Neural cell (in vitro differentiated cells): ENCODE measurements around the gene CENPQ. TPM values are rescaled to one million over a fixed set of nuclear protein-coding genes. Genes with fewer than 3 reads are reported as not detected.

Experiments
- H2AFZ ChIP-seq: fragments of 200-600, 300-800 bp; sonication (generic), shearing (Covaris generic); 2 replicates; pipeline ENCODE4 v1.6.0; 2014; ENCODE audit warnings: low read depth, mild to moderate bottlenecking, antibody characterized with exemption, low read length, moderate library complexity
- H3F3A ChIP-seq: fragments of 200-600 bp; shearing (Covaris generic); 2 replicates; pipeline ENCODE4 v1.6.1; 2016; ENCODE audit warnings: mild to moderate bottlenecking, moderate library complexity, mixed read lengths, antibody characterized with exemption, low read length; ENCODE audit not compliant: insufficient read depth, poor library complexity, severe bottlenecking
- H3K27ac ChIP-seq: fragments of 200-600, 300-800 bp; sonication (generic), shearing (Covaris generic); 2 replicates; pipeline ENCODE4 v1.5.1; 2014; ENCODE audit warnings: mild to moderate bottlenecking, low read length, moderate library complexity
- H3K27me3 ChIP-seq: fragments of 300-800, 200-600 bp; sonication (generic), shearing (Covaris generic); 2 replicates; pipeline ENCODE4 v1.6.0; 2014; ENCODE audit warnings: mild to moderate bottlenecking, low read depth, low read length, moderate library complexity; ENCODE audit not compliant: insufficient read depth
- H3K36me3 ChIP-seq: fragments of 300-800, 200-600 bp; sonication (generic), shearing (Covaris generic); 2 replicates; pipeline ENCODE4 v1.5.1; 2014; ENCODE audit warnings: mild to moderate bottlenecking, antibody characterized with exemption, low read length, moderate library complexity; ENCODE audit not compliant: insufficient read depth
- H3K4me2 ChIP-seq: fragments of 300-800, 200-600 bp; sonication (generic), shearing (Covaris generic); 2 replicates; pipeline ENCODE4 v1.6.0; 2014; ENCODE audit warnings: mild to moderate bottlenecking, low read length
- H3K4me3 ChIP-seq: fragments of 300-800, 200-600 bp; sonication (generic), shearing (Covaris generic); 2 replicates; pipeline ENCODE4 v1.5.1; 2014; ENCODE audit warnings: mild to moderate bottlenecking, low read length, moderate library complexity
- H3K79me2 ChIP-seq: fragments of 200-600 bp; shearing (Covaris generic); replicated peaks from 2 replicates; pipeline ENCODE4 v1.6.0; 2014; ENCODE audit warnings: mild to moderate bottlenecking, low read length, moderate library complexity; ENCODE audit not compliant: insufficient read depth
- H3K9ac ChIP-seq: fragments of 300-800, 200-600 bp; sonication (generic), shearing (Covaris generic); 2 replicates; pipeline ENCODE4 v1.6.1; 2016; ENCODE audit warnings: mild to moderate bottlenecking, low read length, mixed read lengths
- H3K9me2 ChIP-seq: fragments of 200-600 bp; shearing (Covaris generic); 2 replicates; pipeline ENCODE4 v1.6.1; 2016; ENCODE audit warnings: mild to moderate bottlenecking, low read length, mixed read lengths; ENCODE audit not compliant: insufficient read depth
- H3K9me3 ChIP-seq: fragments of 200-600, 300-800 bp; sonication (generic), shearing (Covaris generic); 2 replicates; pipeline ENCODE4 v1.6.1; 2016; ENCODE audit warnings: mild to moderate bottlenecking, mixed run types, low read length, moderate library complexity, mixed read lengths
- H4K20me1 ChIP-seq: fragments of 200-600 bp; shearing (Covaris generic); 2 replicates; pipeline ENCODE4 v1.6.1; 2016; ENCODE audit warnings: mild to moderate bottlenecking, mixed run types; ENCODE audit not compliant: insufficient read depth
- EP300 ChIP-seq: fragments of 450-650 bp; conservative IDR thresholded peaks from 2 replicates; pipeline ENCODE4 v1.6.1; 2014; ENCODE audit warnings: antibody characterized with exemption, mild to moderate bottlenecking, moderate library complexity; ENCODE audit not compliant: poor library complexity, severe bottlenecking
- EZH2 ChIP-seq: fragments of 200-600, 300-800 bp; shearing (Covaris generic), sonication (generic); IDR thresholded peaks from 2 replicates; pipeline ENCODE4 v1.6.1; 2014; ENCODE audit warnings: antibody characterized with exemption, low read length, borderline replicate concordance, mild to moderate bottlenecking; ENCODE audit not compliant: insufficient read depth, poor library complexity, severe bottlenecking
- MXI1 ChIP-seq: fragments of 450-650 bp; conservative IDR thresholded peaks from 2 replicates; pipeline ENCODE4 v1.6.1; 2014; ENCODE audit warnings: antibody characterized with exemption, mild to moderate bottlenecking; ENCODE audit not compliant: poor library complexity, severe bottlenecking
- POLR2AphosphoS5 ChIP-seq: IDR thresholded peaks from 2 replicates; pipeline ENCODE4 v1.6.1; 2012
- RAD21 ChIP-seq: fragments of 450-650 bp; conservative IDR thresholded peaks from 2 replicates; pipeline ENCODE4 v1.6.1; 2014; ENCODE audit warnings: antibody characterized with exemption, mild to moderate bottlenecking, moderate library complexity
- REST ChIP-seq: IDR thresholded peaks from 2 replicates; pipeline ENCODE4 v1.6.1; 2012; ENCODE audit warnings: borderline replicate concordance
- SMC3 ChIP-seq: fragments of 450-650 bp; conservative IDR thresholded peaks from 2 replicates; pipeline ENCODE4 v1.6.1; 2014; ENCODE audit warnings: antibody characterized with exemption, mild to moderate bottlenecking, moderate library complexity; ENCODE audit not compliant: poor library complexity
- TAF1 ChIP-seq: IDR thresholded peaks from 2 replicates; pipeline ENCODE4 v1.6.1; 2012; ENCODE audit warnings: low read depth
- polyA plus RNA-seq: library from polyadenylated mRNA; depleted of rRNA; stranded (reverse); fragments of >200 nt; gene quantifications from 2 replicates; pipeline ENCODE4 v1.2.3, GENCODE V29; 2014
- TF ChIP-seq, protein P1 (sequence below): fragments of 450-650 bp; IDR thresholded peaks from 2 replicates; pipeline ENCODE4 v1.5.1; 2014; ENCODE audit warnings: antibody characterized with exemption, mild to moderate bottlenecking, moderate library complexity; ENCODE audit not compliant: poor library complexity, severe bottlenecking

The CENPQ gene
- polyA plus RNA-seq, 1 donor from 2014 or later = 8.8 TPM

- Histone ChIP-seq H2AFZ (no peak overlapping the region), H3K4me2 (no peak overlapping the region), H3K27ac (no peak overlapping the region), H4K20me1 (no peaks in the 10 kb centered on the region), H3K79me2 (no peaks in the 10 kb centered on the region), H3K9me3 (no peaks in the 10 kb centered on the region), H3K36me3 (no peaks in the 10 kb centered on the region), H3K27me3 (no peaks in the 10 kb centered on the region), H3K9me2 (no peaks in the 10 kb centered on the region), H3K4me3 (no peak overlapping the region), H3K9ac (no peak overlapping the region), H3F3A (no peaks in the 10 kb centered on the region)
- no peak for TF ChIP-seq TAF1
- no peak for TF ChIP-seq REST
- no peak for TF ChIP-seq EZH2
- TF ChIP-seq EP300 = no peak
- TF ChIP-seq SMC3 = no peak
- TF ChIP-seq, protein P1, sequence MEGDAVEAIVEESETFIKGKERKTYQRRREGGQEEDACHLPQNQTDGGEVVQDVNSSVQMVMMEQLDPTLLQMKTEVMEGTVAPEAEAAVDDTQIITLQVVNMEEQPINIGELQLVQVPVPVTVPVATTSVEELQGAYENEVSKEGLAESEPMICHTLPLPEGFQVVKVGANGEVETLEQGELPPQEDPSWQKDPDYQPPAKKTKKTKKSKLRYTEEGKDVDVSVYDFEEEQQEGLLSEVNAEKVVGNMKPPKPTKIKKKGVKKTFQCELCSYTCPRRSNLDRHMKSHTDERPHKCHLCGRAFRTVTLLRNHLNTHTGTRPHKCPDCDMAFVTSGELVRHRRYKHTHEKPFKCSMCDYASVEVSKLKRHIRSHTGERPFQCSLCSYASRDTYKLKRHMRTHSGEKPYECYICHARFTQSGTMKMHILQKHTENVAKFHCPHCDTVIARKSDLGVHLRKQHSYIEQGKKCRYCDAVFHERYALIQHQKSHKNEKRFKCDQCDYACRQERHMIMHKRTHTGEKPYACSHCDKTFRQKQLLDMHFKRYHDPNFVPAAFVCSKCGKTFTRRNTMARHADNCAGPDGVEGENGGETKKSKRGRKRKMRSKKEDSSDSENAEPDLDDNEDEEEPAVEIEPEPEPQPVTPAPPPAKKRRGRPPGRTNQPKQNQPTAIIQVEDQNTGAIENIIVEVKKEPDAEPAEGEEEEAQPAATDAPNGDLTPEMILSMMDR = no peak
- no peak for TF ChIP-seq POLR2AphosphoS5
- no peak for TF ChIP-seq MXI1
- no peak for TF ChIP-seq RAD21
These were observed 41.5 kb downstream of the CENPQ start for GRCh38 chr6:49504666-49505065.

DNA sequence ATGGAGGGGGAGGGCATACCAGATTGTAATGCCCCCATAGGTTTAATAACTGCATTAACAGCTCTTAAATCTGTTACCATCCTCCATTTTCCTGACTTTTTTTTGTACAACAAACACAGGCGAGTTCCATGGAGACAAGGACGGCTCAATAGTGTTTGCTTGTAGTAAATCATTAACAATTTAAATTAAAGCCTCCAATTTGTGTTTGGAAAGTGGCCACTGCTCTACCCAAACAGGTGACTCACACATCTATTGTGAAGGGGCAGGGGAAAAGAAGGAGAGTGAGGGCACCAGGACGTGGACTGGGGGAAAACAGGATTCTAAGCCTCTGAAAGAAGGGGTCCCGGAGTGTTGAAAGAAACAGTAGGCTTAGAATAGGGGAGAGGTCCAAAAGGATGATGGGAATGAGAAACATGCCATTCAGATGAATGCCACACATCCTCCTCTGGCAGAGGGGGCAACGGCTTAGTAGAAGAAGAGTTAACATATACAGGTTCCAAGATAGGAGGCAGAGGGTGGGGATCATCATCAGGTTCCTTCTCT is 43.5 kb downstream of the CENPQ start:
- Histone ChIP-seq H4K20me1 (no peaks in the 10 kb centered on the region), H3K27ac (no peak overlapping the region), H3K9ac (no peak overlapping the region), H3F3A (no peaks in the 10 kb centered on the region), H3K9me2 (no peaks in the 10 kb centered on the region), H3K4me3 (no peak overlapping the region), H2AFZ (no peak overlapping the region), H3K36me3 (no peaks in the 10 kb centered on the region), H3K27me3 (no peaks in the 10 kb centered on the region), H3K9me3 (no peaks in the 10 kb centered on the region), H3K79me2 (no peaks in the 10 kb centered on the region), H3K4me2 (no peak overlapping the region)
- TF ChIP-seq EP300 (no peak), MXI1 (no peak), TAF1 (no peak), REST (no peak), EZH2 (no peak), SMC3 (no peak), RAD21 (no peak), POLR2AphosphoS5 (no peak)
- TF ChIP-seq, protein P1 = no peak
